Right kidney (tissue), 1 donor: ENCODE results near the gene FAR1.

Experiments
- DNase-seq: peaks from one replicate; pipeline ENCODE4 v3.0.0-alpha.2; 2016

FAR1 gene

DNA sequence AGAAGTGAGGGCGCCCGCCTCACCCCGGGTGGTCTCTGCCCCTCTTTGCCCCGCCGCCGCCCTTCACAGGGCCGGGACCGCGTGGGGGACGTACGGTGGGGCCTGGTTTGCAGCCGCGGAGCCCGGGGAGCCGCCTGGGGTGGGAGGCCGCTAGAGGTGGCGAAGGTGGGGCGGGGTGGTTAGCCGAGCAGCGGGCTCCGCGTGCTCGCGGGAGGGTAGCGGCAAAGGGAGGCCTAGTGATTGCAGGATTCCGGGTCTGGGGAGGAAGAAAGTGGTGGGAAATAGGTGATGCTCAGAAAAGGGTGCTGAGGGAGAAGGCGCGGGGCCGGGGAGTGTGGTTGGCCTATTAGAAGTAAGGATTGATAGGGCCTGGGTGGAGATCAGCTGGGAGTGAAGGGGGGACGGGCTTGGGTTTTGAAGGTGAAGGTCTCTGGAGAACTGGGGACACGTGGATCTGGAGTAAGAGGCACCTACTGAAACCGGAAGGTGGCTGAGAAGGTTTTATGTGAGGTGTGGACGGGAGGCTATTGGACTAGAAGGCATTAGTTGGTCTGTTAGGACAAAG, 571 bp downstream of the FAR1 start:
- peak; percentile 73 for DNase-seq

DNA sequence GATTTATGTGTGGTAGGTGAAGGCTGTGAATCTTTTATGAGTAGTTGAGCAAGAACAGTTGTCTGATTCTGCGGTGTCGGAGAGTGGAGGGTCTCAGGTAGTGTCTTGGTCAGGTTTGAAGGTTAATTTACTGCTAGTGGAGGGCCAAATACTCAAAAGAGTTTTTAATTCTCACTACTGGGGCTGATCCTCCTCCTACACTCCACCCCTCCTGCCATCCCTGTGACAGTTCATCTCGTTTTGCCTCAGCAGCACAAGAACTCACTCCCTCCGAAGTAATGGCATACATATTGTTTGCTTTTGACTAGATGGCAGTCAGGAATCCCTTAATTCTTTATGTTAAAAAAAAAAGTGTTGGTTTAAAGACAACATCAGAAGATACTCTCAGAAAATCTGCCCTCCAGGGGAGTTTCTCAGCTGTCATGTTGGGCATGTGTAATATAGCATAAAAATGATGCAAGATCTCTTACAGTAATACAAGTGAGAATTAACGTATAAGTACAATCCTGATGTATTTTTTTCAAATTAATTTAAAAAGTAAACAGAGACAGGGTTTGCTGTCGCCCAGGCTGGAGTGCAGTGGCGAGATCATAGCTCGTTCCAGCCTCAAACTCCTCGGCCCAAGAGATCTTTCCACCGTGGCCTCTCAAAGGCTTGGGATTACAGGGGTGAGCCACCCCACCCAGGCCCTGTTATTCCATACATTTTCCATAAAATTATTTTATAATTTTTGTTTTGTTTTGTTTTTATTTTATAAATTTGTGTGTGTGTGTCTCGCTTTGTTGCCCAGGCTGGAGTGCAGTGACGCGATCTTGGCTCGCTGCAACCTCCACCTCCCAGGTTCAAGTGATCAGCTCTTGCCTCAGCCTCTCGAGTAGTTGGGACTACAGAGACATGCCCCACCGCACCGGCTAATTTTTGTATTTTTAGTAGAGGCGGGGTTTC, 1.3 kb downstream of the FAR1 start:
- no peak for DNase-seq

DNA sequence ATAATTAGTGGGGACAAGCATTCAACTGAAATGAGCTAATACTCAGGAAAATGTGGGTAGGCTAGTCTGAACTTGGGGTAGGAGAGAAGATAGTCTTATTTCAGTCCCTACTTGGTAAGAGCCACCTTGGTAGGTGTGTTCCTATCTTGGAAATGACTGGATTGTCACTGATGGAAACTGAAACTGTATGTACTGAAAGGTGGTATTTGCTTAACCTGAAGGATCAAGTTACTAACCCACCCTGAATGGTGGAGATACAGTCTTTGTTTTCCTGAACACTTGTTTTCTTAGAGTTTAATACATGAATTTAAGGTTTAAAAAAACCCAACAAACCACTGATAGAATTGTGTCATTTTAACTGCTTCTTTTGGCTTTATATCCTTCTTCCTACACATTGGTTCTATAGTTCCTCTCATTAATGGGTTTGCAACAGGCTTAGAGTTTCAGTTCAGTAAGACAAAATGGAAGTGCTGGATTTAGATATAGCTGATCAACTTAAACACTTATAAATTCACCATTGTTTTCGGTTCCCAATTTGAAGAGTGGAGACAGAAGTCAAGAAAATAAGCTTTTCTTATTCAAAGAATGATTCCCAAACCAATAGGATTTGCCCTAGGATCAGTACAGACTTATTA, 4.2 kb downstream of the FAR1 start:
- DNase-seq = no peak

DNA sequence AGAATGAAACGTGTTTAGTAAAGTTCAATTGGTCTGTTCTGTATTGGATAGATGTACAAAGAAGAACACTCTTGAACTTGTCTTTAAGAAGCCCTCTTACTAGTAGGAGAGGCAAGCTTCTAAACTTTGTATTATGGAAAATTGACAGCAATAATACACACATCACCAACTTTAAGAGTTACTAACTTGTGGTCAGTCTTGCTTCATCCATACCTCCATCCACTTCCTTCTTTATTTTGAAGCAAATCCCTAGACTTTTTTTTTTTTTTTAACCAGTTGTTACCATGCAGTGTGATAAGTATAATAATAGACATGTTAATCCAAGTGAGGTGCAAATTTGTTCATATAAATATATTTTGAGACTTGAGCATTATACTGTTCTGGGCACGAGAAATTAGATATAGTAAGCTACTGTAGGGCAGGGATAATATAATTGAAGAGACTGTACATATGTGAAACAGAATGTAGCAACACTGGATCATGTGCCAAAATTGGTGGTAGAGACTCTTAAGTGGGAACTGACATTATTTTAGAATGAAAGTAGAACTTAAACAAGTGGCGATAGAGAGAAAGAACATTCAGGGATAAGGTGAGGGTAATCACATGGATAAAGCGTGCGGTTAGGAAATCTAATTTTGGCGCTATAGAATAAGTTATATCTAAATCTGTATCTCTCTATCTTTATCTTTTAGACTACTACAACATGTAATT, 6.5 kb downstream of the FAR1 start:
- DNase-seq = no peak

DNA sequence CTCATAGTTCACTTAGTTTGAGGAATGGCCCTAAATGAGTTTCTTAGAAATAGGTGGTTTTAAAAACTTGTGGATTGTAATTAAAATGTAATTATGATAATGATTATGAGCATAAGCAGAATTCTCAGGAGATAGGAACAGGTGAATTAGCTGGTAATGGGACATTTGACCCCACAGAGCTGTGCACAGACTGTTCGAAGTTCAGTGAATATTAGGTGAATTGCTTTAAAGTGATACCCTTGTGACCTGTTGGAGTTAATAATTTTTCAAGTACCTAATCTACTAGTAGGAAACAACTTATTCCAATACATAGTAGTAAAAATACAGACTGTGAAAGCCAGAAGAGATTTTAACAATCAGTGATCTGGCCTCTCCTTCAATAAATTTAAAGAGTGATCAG, 8.1 kb downstream of the FAR1 start:
- no peak for DNase-seq

DNA sequence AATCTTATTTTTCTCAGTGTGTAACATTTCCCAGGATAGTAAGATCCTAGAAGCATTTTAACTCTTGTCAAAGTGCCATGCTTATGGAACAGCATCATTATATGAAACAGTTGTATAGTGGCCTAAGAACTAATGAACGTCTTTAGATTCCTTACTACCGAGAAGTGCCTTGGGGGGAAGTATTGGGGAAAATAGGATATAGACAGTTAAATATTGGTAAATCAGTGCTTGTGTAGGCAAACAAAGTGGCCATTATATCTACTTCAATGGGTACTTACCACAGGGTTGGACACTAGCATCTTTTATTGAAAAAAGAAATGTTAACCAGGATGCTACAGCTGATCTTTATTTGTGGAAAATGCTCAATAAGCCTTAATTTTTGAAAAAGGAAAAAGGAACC, 11.3 kb downstream of the FAR1 start:
- DNase-seq = no peak

DNA sequence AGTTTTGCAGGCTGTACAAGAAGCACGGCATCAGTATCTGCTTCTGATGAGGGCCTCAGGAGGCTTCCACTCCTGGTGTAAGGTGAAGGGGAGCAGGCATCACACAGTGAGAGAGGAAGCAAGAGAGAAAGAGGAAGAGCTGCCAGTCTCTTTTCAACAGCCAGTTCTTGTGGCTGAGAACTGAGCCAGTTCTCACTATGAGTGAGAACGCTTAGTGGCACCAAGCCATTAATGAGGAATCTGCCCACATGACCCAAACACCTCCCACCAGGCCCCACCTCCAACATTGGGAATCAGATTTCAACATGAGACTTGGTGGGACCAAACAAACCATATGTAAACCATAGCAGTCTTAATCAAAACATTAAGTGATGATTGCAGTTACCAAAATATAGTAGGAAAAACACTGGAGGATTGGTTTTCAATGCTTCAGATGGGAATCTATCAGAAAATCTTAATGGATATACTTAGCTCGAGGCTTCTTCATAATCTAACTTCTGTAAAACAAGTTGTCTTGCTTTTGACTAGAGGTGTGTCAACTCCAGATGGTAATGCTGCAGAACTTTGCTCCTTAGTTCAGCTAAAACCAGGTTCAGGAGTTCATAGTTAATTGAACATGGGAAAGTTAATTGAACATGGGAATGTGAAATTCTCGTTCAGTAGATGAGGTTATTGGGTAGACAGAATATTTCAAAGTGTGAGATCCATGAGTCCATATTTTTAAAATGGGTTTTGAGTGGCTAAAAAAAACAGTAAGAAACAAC, 12.2 kb downstream of the FAR1 start:
- no peak for DNase-seq

DNA sequence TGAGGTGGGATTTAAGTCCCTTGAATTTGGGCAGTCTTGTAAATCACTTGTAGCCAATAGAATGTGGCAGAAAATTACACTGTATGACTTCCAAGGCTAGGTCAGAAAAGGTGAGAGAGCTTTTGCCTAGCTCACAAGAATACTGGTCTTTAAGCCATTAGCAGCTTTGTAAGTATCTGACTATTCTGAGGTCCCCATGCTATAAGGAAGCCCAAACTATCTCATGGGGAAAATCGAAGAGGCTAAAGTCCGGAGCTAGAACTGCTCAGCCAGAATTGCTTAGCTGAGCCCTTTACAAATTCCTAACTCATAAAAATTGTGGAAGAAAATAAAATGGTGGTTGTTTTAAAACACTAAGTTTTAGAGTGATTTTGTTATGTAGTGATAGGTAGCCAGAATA, 13.0 kb downstream of the FAR1 start:
- DNase-seq = no peak

DNA sequence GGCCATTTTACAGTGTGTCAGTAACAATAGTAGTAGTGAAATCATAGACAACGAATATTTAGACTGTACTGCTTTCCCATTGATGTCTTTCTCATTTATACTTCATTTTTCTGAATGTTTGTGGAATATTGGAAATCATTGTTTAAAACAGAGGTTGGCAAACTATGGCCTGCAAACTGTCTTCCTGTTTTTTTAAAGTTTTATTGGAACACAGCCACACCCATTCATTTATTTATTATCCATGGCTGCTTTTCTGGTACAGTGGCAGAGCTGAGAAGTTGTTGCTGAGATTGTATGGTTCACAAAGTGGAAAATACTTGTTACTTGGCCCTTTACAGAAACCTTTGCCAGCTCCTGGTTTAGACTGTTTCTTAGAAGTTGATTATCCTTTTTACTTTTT, 13.7 kb downstream of the FAR1 start:
- no peak for DNase-seq

DNA sequence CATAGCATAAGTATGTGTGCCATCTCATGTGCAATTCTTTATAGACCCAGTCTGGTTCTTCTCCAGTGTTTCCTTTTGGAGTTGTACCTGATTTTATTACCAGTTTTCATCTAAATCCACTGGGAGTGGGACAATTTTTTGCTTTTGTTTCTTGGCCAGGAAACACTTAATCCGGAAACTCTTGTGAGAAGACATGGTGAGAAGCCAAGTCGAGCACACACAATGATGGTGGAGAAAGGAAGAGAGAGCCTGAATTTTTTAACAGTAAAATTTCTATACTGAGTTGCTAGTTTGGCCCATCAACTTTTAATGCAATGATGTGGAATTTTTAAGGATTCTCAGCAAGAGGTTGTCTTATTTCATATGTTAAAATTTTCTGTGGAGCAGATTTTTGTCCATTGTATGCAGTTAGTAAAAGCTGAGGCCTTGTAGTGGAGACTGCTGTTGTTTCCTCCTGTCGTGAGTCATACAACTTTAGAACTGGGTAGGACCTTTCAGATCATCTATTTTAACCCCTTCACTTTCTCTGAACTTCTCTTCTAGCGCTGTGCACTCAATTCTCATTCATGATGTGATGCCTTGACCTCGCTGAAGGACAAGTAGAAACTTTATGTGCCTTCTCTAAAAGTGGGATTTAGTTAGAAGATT, 17.1 kb downstream of the FAR1 start:
- DNase-seq = no peak

DNA sequence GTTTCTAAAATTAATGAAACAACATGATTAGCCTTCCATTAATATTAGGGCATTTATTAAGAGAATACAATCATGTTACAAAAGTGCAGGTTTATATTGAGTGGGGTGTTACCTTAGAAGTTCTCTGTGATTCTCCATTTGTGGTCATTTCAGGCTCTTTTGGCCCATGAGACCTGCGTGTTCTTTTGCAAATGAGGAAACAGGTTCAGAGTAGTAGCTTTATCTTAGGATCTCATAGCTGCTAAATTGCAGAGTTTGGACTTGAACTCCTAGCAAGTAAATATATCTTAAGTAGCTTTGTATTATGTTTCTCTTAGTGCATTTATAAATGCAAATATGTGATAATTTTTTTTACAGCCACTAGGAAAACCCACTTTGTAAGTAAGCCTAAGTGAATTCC, 18.3 kb downstream of the FAR1 start:
- no peak for DNase-seq

DNA sequence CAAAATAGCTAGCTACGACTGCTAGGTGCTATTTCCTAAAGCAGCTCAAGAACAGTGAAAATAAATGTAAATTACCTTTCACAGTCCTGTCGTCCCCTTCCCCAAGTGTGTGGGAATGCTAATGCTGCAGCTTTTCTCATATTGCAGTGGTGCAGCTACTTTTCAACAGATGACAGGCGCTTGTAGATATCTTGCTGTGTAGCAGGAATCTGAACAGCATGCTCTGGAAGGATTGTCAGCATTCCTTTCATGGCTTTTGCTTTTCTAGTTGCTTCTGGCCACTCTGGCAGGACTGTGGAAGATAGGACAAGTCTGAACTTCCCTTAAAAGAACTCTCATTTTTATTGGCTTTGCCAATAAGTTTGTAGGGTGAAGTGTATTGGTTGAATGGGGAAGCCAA, 18.8 kb downstream of the FAR1 start:
- DNase-seq = no peak

DNA sequence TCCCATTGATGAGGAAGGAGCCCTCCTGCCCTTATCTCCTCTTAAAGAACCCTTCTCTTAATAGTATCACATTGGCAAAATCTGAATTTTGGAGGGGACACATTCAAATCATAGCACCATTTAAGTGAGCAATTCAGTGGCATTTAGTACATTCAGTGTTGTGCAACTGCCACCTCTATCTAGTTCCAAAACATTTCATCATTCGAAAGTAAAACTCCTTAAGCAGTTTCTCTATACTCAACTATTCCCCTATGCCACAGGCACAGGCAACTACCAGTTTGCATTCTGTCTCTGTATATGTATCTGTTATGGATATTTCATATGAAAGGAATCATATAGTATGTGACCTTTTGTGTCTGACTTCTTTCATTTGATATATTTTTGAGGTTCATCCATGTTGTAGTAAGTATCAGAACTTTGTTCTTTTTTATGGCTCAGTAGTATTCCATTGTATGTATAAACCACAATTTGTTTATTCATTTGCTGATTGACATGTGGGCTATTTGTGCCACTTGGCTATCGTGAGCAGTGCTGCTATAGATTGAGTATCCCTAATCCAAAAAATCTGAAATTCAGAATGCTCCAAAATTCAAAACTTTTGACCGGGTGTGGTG, 22.9 kb downstream of the FAR1 start:
- DNase-seq = no peak

DNA sequence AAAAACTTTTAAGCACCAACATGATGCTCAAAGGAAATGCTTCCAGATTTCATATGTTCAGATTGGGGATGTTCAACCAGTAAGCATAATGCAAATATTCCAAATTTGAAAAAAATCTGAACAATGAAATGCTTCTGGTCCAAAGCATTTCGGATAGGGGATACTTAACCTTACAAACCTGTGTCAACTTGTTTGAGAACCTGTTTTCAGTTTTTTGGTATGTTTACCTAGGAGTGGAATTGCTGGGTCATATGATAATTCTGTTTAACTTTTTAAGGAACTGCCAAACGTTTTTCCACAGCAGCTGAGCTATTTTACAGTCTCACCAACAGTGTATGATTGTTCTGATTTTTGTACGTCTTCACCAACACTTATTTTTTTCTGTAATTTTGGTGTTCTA, 23.7 kb downstream of the FAR1 start:
- no peak for DNase-seq

DNA sequence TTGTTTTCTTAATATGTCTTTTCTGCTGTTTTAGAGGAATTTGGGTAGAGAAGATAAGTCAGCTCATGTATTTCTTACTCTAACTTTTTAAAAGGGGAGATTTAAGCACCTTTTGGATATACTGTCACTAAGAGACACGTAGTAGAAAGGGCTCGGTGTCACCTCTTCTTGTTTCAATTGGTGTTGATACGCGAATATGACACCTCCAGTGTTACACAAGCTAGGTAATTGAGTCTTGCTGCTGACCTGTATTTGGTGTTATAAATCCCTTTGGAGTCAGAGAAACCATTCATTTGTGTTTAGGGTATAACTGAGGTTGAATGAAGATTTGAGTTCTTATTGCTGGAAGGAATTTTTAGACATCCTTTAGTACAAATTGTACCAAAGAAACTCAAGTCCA, 25.6 kb downstream of the FAR1 start:
- DNase-seq = no peak

DNA sequence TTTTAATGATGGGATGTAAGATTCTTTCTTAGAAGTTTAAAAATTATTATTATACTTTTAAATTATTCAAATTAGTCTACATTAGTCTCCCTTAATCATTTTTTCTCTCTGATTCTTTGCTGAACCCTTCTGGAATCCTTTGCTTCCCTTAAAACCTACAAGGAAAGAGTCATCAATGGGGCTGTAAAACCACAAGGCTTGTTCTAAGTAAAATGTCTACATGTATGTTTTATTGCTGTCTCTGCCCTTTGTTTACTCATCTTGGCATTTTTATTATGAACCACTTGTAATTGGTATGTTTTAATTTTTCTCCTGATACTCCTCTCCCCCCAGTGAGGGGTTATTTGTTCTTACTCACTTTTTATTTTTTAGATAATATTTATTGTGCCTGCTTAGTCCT, 27.4 kb downstream of the FAR1 start:
- no peak for DNase-seq

DNA sequence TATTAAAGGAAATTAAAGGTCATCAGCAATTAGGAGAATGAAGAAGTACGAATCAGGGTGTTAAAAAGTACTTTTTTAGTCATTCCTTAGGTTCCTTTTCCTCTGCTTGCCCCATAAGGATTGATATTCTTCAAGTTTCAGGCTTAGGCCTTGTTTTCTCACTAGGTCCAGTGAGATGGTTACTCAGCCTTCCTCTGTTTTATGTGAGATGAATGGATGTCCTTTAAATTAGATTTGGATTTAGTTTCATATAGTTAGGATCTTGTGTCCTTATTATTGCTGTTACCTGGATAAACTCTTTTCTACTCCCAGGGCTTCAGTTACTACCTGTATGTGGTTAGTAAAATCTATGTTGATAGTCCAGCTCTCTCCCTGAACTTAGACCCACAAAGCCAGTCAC, 29.2 kb downstream of the FAR1 start:
- DNase-seq = no peak

DNA sequence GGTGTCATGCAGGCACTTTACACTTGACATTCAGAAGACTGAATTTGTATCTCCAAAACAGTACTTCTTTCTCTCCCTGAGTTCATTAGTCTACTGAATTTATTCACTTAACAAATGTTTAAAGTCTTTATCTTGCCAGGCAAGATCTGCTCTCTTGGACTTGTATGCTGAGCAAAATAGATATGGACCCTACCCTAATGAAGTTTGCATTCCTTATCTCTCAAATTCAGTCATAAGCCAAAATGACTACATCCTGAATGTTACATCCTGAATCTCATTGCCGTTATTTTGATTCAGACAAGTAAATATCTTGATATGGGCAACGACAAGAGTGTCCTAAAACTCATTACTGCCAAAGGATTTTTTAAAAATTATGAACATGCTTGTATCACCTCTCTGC, 29.7 kb downstream of the FAR1 start:
- no peak for DNase-seq

DNA sequence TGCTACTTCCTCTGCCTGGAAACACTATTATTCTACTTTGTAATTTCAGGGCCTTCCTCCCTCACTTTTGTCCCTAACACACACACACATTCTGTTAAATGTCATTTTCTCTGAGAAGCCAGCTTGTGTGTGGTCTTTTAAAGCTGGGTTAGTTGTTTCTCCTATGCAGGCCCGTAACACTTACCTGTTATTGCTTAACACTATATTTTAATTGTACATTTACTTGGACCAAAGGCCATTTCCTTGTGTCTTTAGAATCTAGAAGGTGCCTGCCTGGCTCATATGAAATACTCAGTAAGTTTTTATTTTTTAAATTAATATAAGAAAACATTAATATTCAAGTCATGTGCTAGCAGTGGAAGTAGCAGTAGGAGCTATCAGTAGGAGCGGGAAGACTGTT, 30.6 kb downstream of the FAR1 start:
- no peak for DNase-seq

DNA sequence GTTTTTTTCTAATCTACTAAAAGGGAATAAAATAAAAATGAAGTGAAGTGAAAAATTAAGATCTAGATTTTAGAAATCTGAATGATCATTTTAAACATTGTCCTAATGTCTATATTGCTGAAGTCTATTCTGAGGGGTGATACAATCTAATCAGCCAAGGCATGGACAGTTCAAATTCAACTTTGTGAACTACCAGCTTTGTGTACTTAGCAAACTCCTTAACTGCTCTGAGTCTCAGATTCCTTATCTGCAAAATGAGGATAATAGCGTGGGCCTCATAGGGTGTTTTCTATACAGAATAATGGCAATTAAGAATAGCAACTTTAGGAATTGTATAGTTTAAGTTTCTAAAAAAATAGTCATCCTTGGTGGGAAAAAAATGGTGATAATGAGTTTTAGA, 31.4 kb downstream of the FAR1 start:
- no peak for DNase-seq

DNA sequence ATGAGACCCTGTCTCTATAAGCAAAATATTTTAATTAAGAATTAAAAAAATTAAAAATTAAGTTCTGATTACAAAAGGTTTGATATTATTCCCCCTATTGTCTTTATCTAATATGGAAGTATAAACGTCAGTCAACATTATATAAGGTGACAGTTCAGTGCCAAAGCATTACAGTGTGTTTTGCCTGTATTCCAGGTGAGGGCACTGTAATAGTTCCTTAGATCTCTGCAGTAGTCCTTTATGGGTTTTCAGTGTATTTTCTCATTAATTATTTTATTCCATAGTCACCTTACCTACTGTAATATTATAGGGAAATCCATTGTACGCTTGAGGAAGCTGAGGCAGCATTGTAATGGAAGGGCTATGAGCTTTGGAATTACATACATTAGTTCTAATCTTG, 33.0 kb downstream of the FAR1 start:
- DNase-seq = no peak
